EH (cell line): Measurements from ENCODE around the gene ERC2.

Experiments
- DNase-seq: peaks from one replicate; pipeline ENCODE4 v3.0.0-alpha.2; 2015; ENCODE audit warnings: low read depth

The ERC2 gene

GRCh38 chr3:55471522-55472280, 996.6 kb downstream of the ERC2 start:
- DNase-seq: no peak

GRCh38 chr3:55471084-55471483, 997.2 kb downstream of the ERC2 start:
- no peak for DNase-seq

- DNase-seq: no peak
These were observed 998.2 kb downstream of the ERC2 start for GRCh38 chr3:55469957-55470526.

GRCh38 chr3:55468251-55468650, 1000.0 kb downstream of the ERC2 start:
- peak; percentile 78 for DNase-seq

GRCh38 chr3:55467099-55467498, 1001.2 kb downstream of the ERC2 start:
- peak; percentile 85 for DNase-seq

- no peak for DNase-seq
These were observed 1001.7 kb downstream of the ERC2 start for GRCh38 chr3:55466526-55466925.

- DNase-seq: peak; percentile 90
These were observed 1006.4 kb downstream of the ERC2 start for GRCh38 chr3:55461896-55462295.

GRCh38 chr3:55459838-55460237, 1008.4 kb downstream of the ERC2 start:
- no peak for DNase-seq
